Measurements from ENCODE around the gene CLSTN1. TPM values are rescaled to one million over a fixed set of nuclear protein-coding genes. Genes with fewer than 3 reads are reported as not detected.
"Not testable (repeated sequence)": the region's sequence is repeated elsewhere in the genome, so short reads cannot be mapped to it uniquely, and the experiment has no call there.

The CLSTN1 gene
- total RNA-seq, 3 donors from 2014 or later (not counting 1 experiment from before 2014, with no cell fraction given), result 83.1 to 114 (median 94.5) TPM

DNA sequence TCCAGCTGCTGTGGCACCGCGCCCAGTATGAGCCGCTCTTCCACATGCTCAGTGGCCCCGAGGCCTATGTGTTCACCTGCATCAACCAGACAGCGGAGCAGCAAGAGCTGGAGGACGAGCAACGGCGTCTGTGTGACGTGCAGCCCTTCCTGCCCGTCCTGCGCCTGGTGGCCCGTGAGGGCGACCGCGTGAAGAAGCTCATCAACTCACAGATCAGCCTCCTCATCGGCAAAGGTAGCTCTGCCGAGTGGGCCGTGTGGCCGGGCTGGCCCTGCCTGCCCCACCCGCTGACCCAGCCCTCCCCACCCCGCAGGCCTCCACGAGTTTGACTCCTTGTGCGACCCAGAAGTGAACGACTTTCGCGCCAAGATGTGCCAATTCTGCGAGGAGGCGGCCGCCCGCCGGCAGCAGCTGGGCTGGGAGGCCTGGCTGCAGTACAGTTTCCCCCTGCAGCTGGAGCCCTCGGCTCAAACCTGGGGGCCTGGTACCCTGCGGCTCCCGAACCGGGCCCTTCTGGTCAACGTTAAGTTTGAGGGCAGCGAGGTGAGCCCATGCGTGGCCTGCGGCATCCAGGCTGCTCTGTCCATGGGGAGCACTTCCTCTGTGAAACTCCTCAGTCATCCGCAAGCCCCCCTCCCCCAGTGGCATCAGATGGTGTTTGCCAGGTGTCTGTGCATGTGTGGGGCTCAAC, 108.1 kb downstream of the CLSTN1 start:
- DNase-seq, result peak in 1 of 2 donors; percentile 86
- Mint-ChIP-seq H3K27me3 (ENCODE audit: low read depth in 2 of 2) (no peaks in the 10 kb centered on the region), H3K4me1 (peaks cover 39 to 54% of the 10 kb centered on the region in 2 donors), H3K36me3 (no peaks in the 10 kb centered on the region), H3K27ac (peak overlapping the region; percentile 96 to 100), H3K4me3 (peak overlapping the region; percentile 47), H3K9me3 (no peaks in the 10 kb centered on the region)
- WGBS (ENCODE audit: insufficient coverage), result 77% methylated on average over 40 of the region's 40 CpGs
- peak overlapping the region; percentile 74 for H3K27ac ChIP-seq (ENCODE audit: low read length)
- TF ChIP-seq, protein P1, sequence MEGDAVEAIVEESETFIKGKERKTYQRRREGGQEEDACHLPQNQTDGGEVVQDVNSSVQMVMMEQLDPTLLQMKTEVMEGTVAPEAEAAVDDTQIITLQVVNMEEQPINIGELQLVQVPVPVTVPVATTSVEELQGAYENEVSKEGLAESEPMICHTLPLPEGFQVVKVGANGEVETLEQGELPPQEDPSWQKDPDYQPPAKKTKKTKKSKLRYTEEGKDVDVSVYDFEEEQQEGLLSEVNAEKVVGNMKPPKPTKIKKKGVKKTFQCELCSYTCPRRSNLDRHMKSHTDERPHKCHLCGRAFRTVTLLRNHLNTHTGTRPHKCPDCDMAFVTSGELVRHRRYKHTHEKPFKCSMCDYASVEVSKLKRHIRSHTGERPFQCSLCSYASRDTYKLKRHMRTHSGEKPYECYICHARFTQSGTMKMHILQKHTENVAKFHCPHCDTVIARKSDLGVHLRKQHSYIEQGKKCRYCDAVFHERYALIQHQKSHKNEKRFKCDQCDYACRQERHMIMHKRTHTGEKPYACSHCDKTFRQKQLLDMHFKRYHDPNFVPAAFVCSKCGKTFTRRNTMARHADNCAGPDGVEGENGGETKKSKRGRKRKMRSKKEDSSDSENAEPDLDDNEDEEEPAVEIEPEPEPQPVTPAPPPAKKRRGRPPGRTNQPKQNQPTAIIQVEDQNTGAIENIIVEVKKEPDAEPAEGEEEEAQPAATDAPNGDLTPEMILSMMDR (IDR thresholded peaks at IDR 0.05), result no peak
- no peaks in the 10 kb centered on the region for H3K9me3 ChIP-seq (ENCODE audit: control insufficient read depth, insufficient read depth, low read length)
- no peak overlapping the region for H3K4me3 ChIP-seq (ENCODE audit: low read length)
- ATAC-seq, result no peak
- H3K4me1 ChIP-seq (ENCODE audit: control insufficient read depth, insufficient read depth, low read length), result peaks cover 95% of the 10 kb centered on the region
- peaks cover 68% of the 10 kb centered on the region for H3K36me3 ChIP-seq (ENCODE audit: control insufficient read depth, insufficient read depth, low read length)
- H3K27me3 ChIP-seq (ENCODE audit: control insufficient read depth, insufficient read depth, low read length), result no peaks in the 10 kb centered on the region
- intact Hi-C loops (cut with micrococcal nuclease), result loop anchor here (2.0 kb wide), 1 partner anchor 87 kb away; no protein-coding TSS in a partner anchor

DNA sequence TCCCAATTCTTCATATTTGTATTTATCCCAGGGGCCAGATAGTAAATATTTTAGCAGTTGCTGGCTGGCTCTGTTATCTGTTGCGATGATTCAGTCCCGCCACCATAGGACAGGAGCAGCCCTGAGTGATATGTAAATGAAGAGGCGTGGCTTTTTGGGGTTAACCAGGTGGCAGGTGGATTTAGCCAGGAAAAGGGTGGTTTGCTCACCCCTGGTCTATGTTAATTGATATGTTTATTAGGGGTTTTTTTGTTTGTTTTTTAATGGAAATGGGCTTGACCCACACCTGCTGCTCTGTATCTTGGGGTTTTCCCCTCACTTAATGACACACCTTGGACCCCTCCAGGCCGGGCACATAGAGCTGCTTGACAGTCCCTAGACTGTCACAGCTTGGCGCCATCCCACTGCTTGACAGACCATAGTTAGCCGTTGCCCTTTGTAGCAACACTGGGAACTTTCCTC, 109.5 kb downstream of the CLSTN1 start:
- intact Hi-C loops (cut with micrococcal nuclease), result no loop called here
- Mint-ChIP-seq H3K36me3 (peaks cover 6% of the 10 kb centered on the region), H3K4me3 (peak overlapping the region; percentile 42), H3K9me3 (no peaks in the 10 kb centered on the region), H3K27me3 (ENCODE audit: low read depth in 2 of 2) (no peaks in the 10 kb centered on the region), H3K4me1 (peaks cover 41 to 56% of the 10 kb centered on the region in 2 donors), H3K27ac (peak overlapping the region; percentile 70 to 100)
- Histone ChIP-seq H3K36me3 (ENCODE audit: control insufficient read depth, insufficient read depth, low read length) (peaks cover 65% of the 10 kb centered on the region), H3K27me3 (ENCODE audit: control insufficient read depth, insufficient read depth, low read length) (no peaks in the 10 kb centered on the region), H3K27ac (ENCODE audit: low read length) (peak overlapping the region; percentile 19), H3K9me3 (ENCODE audit: control insufficient read depth, insufficient read depth, low read length) (no peaks in the 10 kb centered on the region), H3K4me1 (ENCODE audit: control insufficient read depth, insufficient read depth, low read length) (peaks cover 88% of the 10 kb centered on the region), H3K4me3 (ENCODE audit: low read length) (no peak overlapping the region)
- ATAC-seq (peak in 1 of 3 donors; percentile 20), DNase-seq (peak in 1 of 2 donors; percentile 78)
- TF ChIP-seq, protein P1 (IDR thresholded peaks at IDR 0.05), result no peak
- WGBS (ENCODE audit: insufficient coverage), result 62% methylated on average over 6 of the region's 6 CpGs

DNA sequence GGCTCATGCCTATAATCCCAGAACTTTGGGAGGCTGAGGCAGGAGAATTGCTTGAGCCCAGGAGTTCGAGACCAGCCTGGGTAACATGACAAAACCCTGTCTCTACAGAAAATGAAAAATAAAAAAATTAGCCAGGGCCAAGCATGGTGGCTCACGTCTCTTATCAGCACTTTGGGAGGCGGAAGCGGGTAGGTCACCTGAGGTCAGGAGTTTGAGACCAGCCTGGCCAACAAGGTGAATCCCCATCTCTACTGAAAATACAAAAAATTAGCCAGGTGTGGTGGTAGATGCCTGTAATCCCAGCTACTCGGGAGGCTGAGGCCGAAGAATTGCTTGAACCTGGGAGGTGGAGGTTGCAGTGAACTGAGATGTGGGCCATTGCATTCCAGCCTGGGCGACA, 111.0 kb downstream of the CLSTN1 start:
- DNase-seq; ATAC-seq; H3K27me3 Mint-ChIP-seq (ENCODE audit: low read depth in 2 of 2); H3K9me3 Mint-ChIP-seq; intact Hi-C loops (cut with micrococcal nuclease); H3K36me3 Mint-ChIP-seq; H3K4me3 ChIP-seq (ENCODE audit: low read length); H3K4me3 Mint-ChIP-seq; H3K27me3 ChIP-seq (ENCODE audit: control insufficient read depth, insufficient read depth, low read length); H3K9me3 ChIP-seq (ENCODE audit: control insufficient read depth, insufficient read depth, low read length): not testable (repeated sequence)
- Histone ChIP-seq H3K27ac (ENCODE audit: low read length) (peak overlapping the region; percentile 73), H3K36me3 (ENCODE audit: control insufficient read depth, insufficient read depth, low read length) (peaks cover 53% of the 10 kb centered on the region), H3K4me1 (ENCODE audit: control insufficient read depth, insufficient read depth, low read length) (peaks cover 73% of the 10 kb centered on the region)
- H3K27ac Mint-ChIP-seq, result peak overlapping the region; percentile 88 to 89
- H3K4me1 Mint-ChIP-seq, result peaks cover 37 to 54% of the 10 kb centered on the region in 2 donors
- 91% methylated on average over 7 of the region's 7 CpGs for whole genome bisulfite sequencing (ENCODE audit: insufficient coverage)

DNA sequence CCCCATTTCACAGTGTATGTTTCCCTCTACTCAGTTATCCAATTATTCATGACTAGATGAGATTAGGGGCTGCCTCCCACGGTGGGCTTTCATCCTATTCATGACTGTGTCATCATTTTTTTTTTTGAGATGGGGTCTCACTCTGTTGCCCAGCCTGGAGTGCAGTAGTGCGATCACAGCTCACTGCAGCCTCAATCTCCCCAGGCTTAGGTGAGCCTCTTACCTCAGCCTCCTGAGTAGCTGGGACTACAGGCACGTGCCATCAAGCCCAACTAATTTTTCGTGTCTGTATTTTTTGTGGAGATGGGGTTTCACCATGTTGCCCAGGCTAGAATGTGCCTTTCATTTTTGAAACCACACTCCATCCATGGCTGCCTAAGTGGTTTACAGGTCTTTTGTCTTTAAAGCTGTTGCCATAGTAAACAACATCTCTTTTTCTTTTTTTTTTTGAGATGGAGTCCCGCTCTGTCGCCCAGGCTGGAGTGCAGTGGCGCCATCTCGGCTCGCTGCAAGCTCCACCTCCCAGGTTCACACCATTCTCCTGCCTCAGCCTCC, 112.2 kb downstream of the CLSTN1 start:
- Mint-ChIP-seq H3K36me3 (peaks cover 6% of the 10 kb centered on the region), H3K27me3 (ENCODE audit: low read depth in 2 of 2) (no peaks in the 10 kb centered on the region), H3K4me3 (peak overlapping the region; percentile 55), H3K27ac (peak overlapping the region; percentile 88 to 89), H3K9me3 (no peaks in the 10 kb centered on the region), H3K4me1 (peaks cover 25 to 47% of the 10 kb centered on the region in 2 donors)
- no peaks in the 10 kb centered on the region for H3K9me3 ChIP-seq (ENCODE audit: control insufficient read depth, insufficient read depth, low read length)
- ATAC-seq (peak; percentile 62 to 86 (median 67)), DNase-seq (peak in 1 of 2 donors; percentile 64)
- H3K4me1 ChIP-seq (ENCODE audit: control insufficient read depth, insufficient read depth, low read length), result peaks cover 71% of the 10 kb centered on the region
- 68% methylated on average over 8 of the region's 9 CpGs for WGBS (ENCODE audit: insufficient coverage)
- H3K4me3 ChIP-seq (ENCODE audit: low read length), result no peak overlapping the region
- peak overlapping the region; percentile 73 for H3K27ac ChIP-seq (ENCODE audit: low read length)
- peaks cover 50% of the 10 kb centered on the region for H3K36me3 ChIP-seq (ENCODE audit: control insufficient read depth, insufficient read depth, low read length)
- intact Hi-C loops (cut with micrococcal nuclease), result no loop called here
- no peaks in the 10 kb centered on the region for H3K27me3 ChIP-seq (ENCODE audit: control insufficient read depth, insufficient read depth, low read length)
- TF ChIP-seq, protein P1 (IDR thresholded peaks at IDR 0.05), result no peak

All from natural killer cell (primary cell).